ENCODE measurements around the gene USP21. TPM values are rescaled to one million over a fixed set of nuclear protein-coding genes. Genes with fewer than 3 reads are reported as not detected.

The USP21 gene
- total and polyA plus RNA-seq, 2 of the 8 experiments (the other 6 are each of a cell fraction or from before 2014, with no cell fraction given): 23.9 to 36.3 TPM

DNA sequence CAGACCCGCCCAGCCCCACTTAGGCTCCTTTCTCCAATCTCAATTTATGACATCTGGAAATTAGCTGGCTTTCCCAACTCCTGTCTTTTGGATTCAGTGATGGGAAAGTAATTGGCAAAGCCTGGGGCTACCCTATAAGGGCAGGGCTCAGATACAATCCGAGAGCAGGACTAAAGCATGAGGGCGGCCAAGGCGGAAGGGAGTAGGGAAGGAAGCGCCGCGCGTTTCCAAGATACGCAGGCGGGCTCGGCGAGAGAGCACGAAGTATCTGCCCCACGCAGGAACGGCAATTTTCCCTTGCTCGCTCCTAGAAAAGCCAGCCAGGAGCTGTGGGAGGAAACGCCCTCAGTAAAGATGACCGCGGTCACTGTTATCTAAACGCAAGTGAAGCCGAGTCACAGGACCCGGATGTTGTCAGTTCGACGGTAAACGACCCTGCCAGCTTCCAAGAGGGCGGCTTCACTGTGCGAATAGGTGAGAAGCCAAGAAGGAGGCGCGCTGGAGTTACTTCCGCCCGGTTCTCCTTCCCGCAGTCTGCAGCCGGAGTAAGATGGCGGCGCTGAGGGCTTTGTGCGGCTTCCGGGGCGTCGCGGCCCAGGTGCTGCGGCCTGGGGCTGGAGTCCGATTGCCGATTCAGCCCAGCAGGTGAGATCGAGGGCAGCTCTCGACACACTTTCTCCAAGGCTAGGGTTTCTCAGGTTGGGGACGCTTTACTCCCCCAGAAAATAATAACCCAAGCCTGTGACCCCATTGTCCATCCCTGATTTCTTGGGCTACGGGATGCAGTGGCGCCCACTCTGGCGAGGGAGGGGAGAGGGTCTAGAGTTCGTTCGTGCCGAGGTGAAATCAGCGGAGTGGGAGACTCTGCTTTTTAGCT, 42.8 kb downstream of the USP21 start, which contains the start of gene NDUFS2:
Gene NDUFS2, plus strand, starts transcription at position 532 of the 877 bp plus-strand sequence. Its CDS starts 19 bp downstream, at position 551.
- H3K4me3 ChIP-seq (ENCODE audit: extremely low read depth in 1 of 4, insufficient read depth in 2 of 4, low read depth in 3 of 4, low read length in 4 of 4): peak within 1 kb of the TSS; percentile 63 to 97 (median 93)
- peak within 1 kb of the TSS; percentile 72 for H2BK20ac ChIP-seq (ENCODE audit: low read length)
- peak within 1 kb of the TSS; percentile 97 for H4K91ac ChIP-seq (replicated peaks; ENCODE audit: insufficient read length, low read length)
- peaks cover 20 to 48% (median 42%) of the 10 kb centered on the region in 4 experiments for H3K4me1 ChIP-seq (replicated peaks in 1 of 4; ENCODE audit: control insufficient read depth in 3 of 4, insufficient read depth in 4 of 4, low read length in 3 of 4)
- H2BK120ac ChIP-seq (replicated peaks; ENCODE audit: low read depth, low read length): peak within 1 kb of the TSS; percentile 76
- ChIA-PET CTCF (ENCODE audit: partially characterized antibody) (interaction anchor here (0.6 to 17.6 kb wide), 14 partner anchors 8 to 238 kb away, joined by 3 to 427 read pairs (median 4); partner anchors contain the start of genes APOA2, B4GALT3, FCER1G and PCP4L1), POLR2A (ENCODE audit: partially characterized antibody) (interaction anchor here (0.9 to 4.6 kb wide), 23 partner anchors 10 to 188 kb away, joined by 3 to 82 read pairs (median 4); partner anchors contain the start of genes APOA2, B4GALT3, FCER1G and PPOX)
- FAIRE-seq (no peak), DNase-seq (ENCODE audit: low read depth in 1 of 2, low spot score in 2 of 2) (peak; percentile 89 to 95)
- H4K5ac ChIP-seq (ENCODE audit: insufficient read length, low read depth, low read length): peak within 1 kb of the TSS; percentile 92
- H3K27ac ChIP-seq (ENCODE audit: low read depth, low read length): peak within 1 kb of the TSS; percentile 94
- H3K79me2 ChIP-seq (ENCODE audit: control insufficient read depth in 1 of 2, insufficient read depth in 2 of 2, low read length in 2 of 2): peaks cover 0 to 14% of the 10 kb centered on the region in 2 experiments; a peak in 2 of 4 replicates
- H3K9me3 ChIP-seq (ENCODE audit: insufficient read depth in 2 of 2, low read depth in 1 of 2, low read length in 1 of 2): no peaks in the 10 kb centered on the region
- WGBS, 2 experiments (ENCODE audit: extremely low coverage in 1 of 2, insufficient coverage in 1 of 2, insufficient read length in 1 of 2, insufficient replicate concordance in 2 of 2, low coverage in 1 of 2, low lambda C conversion rate in 2 of 2, missing lambda C conversion rate in 1 of 2): 5% methylated on average over 53 of the region's 53 CpGs; no CpG with 5 or more reads in 1 of the 2 experiments
- H3K4me2 ChIP-seq (ENCODE audit: insufficient read depth in 1 of 2, low read depth in 2 of 2, low read length in 2 of 2): peak within 1 kb of the TSS; percentile 80 to 82
- peak within 1 kb of the TSS; percentile 98 for H2BK15ac ChIP-seq (ENCODE audit: low read length)
- H3K9ac ChIP-seq (replicated peaks in 1 of 4; ENCODE audit: extremely low read depth in 1 of 4, low read depth in 3 of 4, low read length in 3 of 4): peak within 1 kb of the TSS; percentile 65 to 97 (median 92)
- peaks cover 10 to 31% (median 12%) of the 10 kb centered on the region in 4 experiments; a peak in 7 of 8 replicates for H3K36me3 ChIP-seq (ENCODE audit: control insufficient read depth in 2 of 4, insufficient read depth in 4 of 4, low read length in 3 of 4)
- H2BK5ac ChIP-seq (ENCODE audit: low read depth, low read length): peak within 1 kb of the TSS; percentile 85
- H2BK12ac ChIP-seq (ENCODE audit: low read depth, low read length): peak within 1 kb of the TSS; percentile 99
- H3K79me1 ChIP-seq (ENCODE audit: low read depth, low read length): peaks cover 7% of the 10 kb centered on the region; the same call in 1 of the 2 replicates
- H3K56ac ChIP-seq (replicated peaks; ENCODE audit: insufficient read length, low read depth, low read length): peak within 1 kb of the TSS; percentile 88
- 0 out of 2 replicates have a peak within 1 kb of the TSS, but pooled peaks have one; percentile 47 for H2AFZ ChIP-seq (ENCODE audit: low read length)
- no peaks in the 10 kb centered on the region for H3K27me3 ChIP-seq (replicated peaks in 1 of 4; ENCODE audit: control insufficient read depth in 3 of 4, extremely low read depth in 1 of 4, insufficient read depth in 3 of 4, low read length in 3 of 4)
- H3K23me2 ChIP-seq (ENCODE audit: low read depth, low read length): peaks cover 13% of the 10 kb centered on the region
- peak within 1 kb of the TSS; percentile 69 for H3K4ac ChIP-seq (replicated peaks; ENCODE audit: insufficient read length, low read depth, low read length)
- no peak within 1 kb of the TSS for H3K23ac ChIP-seq (ENCODE audit: insufficient read length)
- peaks cover 0 to 2% of the 10 kb centered on the region in 2 experiments for H4K20me1 ChIP-seq (replicated peaks in 1 of 2; ENCODE audit: control insufficient read depth in 1 of 2, insufficient read depth in 2 of 2, low read length in 2 of 2)
- peak within 1 kb of the TSS; percentile 97 for H4K8ac ChIP-seq (ENCODE audit: extremely low read depth, insufficient read depth, low read length)
- no peak within 1 kb of the TSS for H3K14ac ChIP-seq (ENCODE audit: insufficient read length)
- H3K18ac ChIP-seq (ENCODE audit: extremely low read depth, low read length): peak within 1 kb of the TSS; percentile 100
- H2AK5ac ChIP-seq (ENCODE audit: low read depth, low read length): peak within 1 kb of the TSS; percentile 39; the same call in 1 of the 2 replicates
- TF ChIP-seq NRF1 (IDR thresholded peaks at IDR 0.05; ENCODE audit: low read depth, low read length): no peak
